Keratinocyte (primary cell): Measurements from ENCODE around the gene TMEM123. TPM values are rescaled to one million over a fixed set of nuclear protein-coding genes. Genes with fewer than 3 reads are reported as not detected.

Source experiments
- DNase-seq: peaks from one replicate; pipeline ENCODE4 v3.0.0-alpha.2; 2011; ENCODE audit warnings: low read depth, missing footprints, low spot score
- FAIRE-seq: peaks from 2 replicates; lab custom pipeline; 2011; peaks lifted over from hg19 to GRCh38; lab: Jason Lieb, UNC
- H2AFZ ChIP-seq: 2 replicates; pipeline ENCODE4 v1.6.0; 2012; ENCODE audit warnings: low read length, control low read depth, inconsistent platforms; ENCODE audit not compliant: control insufficient read depth
- H3K27ac ChIP-seq: 2 replicates; pipeline ENCODE4 v1.5.1; 2011; ENCODE audit warnings: low read length; ENCODE audit not compliant: control insufficient read depth, insufficient read depth
- H3K27me3 ChIP-seq: 3 replicates; pipeline ENCODE4 v1.6.0; 2011; ENCODE audit warnings: low read length; ENCODE audit not compliant: control insufficient read depth, insufficient read depth; ENCODE audit errors: extremely low read depth
- H3K36me3 ChIP-seq, 2 experiments: 2 replicates in 1 of 2; 3 replicates in 1 of 2; pipeline ENCODE4 v1.5.1; 2011; ENCODE audit warnings: low read length in 2 of 2, mild to moderate bottlenecking in 1 of 2; ENCODE audit not compliant: control insufficient read depth in 2 of 2, insufficient read depth in 2 of 2; ENCODE audit errors: extremely low read depth in 1 of 2
- H3K4me1 ChIP-seq: 3 replicates; pipeline ENCODE4 v1.5.1; 2011; ENCODE audit warnings: low read length; ENCODE audit not compliant: control insufficient read depth, insufficient read depth; ENCODE audit errors: extremely low read depth
- H3K4me2 ChIP-seq: 3 replicates; pipeline ENCODE4 v1.6.0; 2011; ENCODE audit warnings: low read depth, low read length; ENCODE audit not compliant: control insufficient read depth, insufficient read depth; ENCODE audit errors: extremely low read depth
- H3K4me3 ChIP-seq, 3 experiments: fragments of 200-600 bp in 1 of 3; sonication (generic) in 1 of 3; 2 replicates in 2 of 3; 3 replicates in 1 of 3; pipeline ENCODE4 v1.5.1; 2011 to 2016; ENCODE audit warnings: low read length in 3 of 3, mild to moderate bottlenecking in 3 of 3, control low read depth in 2 of 3, inconsistent platforms in 1 of 3, low read depth in 1 of 3, mixed read lengths in 1 of 3, mixed run types in 1 of 3, moderate library complexity in 1 of 3; ENCODE audit not compliant: control insufficient read depth in 2 of 3, insufficient read depth in 2 of 3; ENCODE audit errors: extremely low read depth in 1 of 3
- H3K79me2 ChIP-seq: 2 replicates; pipeline ENCODE4 v1.6.0; 2012; ENCODE audit warnings: low read length; ENCODE audit not compliant: control insufficient read depth, insufficient read depth
- H3K9ac ChIP-seq: 3 replicates; pipeline ENCODE4 v1.6.0; 2011; ENCODE audit warnings: low read length; ENCODE audit not compliant: control insufficient read depth, insufficient read depth; ENCODE audit errors: extremely low read depth
- H3K9me1 ChIP-seq: 3 replicates; pipeline ENCODE4 v1.6.0; 2011; ENCODE audit warnings: low read length; ENCODE audit not compliant: control insufficient read depth, insufficient read depth; ENCODE audit errors: extremely low read depth
- H3K9me3 ChIP-seq: 2 replicates; pipeline ENCODE4 v1.5.1; 2012; ENCODE audit warnings: low read depth, low read length; ENCODE audit not compliant: control insufficient read depth
- H4K20me1 ChIP-seq: 3 replicates; pipeline ENCODE4 v1.6.0; 2011; ENCODE audit warnings: low read length; ENCODE audit not compliant: control insufficient read depth, insufficient read depth; ENCODE audit errors: extremely low read depth
- CTCF ChIP-seq, 3 experiments: IDR thresholded peaks in 1 of 3; conservative IDR thresholded peaks in 1 of 3; optimal IDR thresholded peaks in 1 of 3; 2 replicates in 2 of 3; 3 replicates in 1 of 3; pipeline versions ENCODE3 to v1.5.1; 2011; ENCODE audit warnings: low read length in 3 of 3, mild to moderate bottlenecking in 3 of 3, moderate library complexity in 2 of 3, control low read depth in 1 of 3, inconsistent platforms in 1 of 3; ENCODE audit not compliant: insufficient read depth in 2 of 3; ENCODE audit errors: extremely low read depth in 1 of 3
- EZH2 ChIP-seq: IDR thresholded peaks from one replicate; pipeline ENCODE4 v1.6.1; 2012; ENCODE audit warnings: inconsistent platforms, mild to moderate bottlenecking, low read length, moderate library complexity
- dilution Hi-C: fragments of 300-500 bp; cut with MboI; formaldehyde crosslinking; loops from one replicate; pipeline ENCODE4 v1.7.0; 2020; ENCODE audit warnings: low sequenced_read_pairs; ENCODE audit not compliant: extremely low pct_ligation_motif_present
- polyA plus RNA-seq, 5 experiments: library from polyadenylated mRNA; depleted of rRNA in 3 of 5; stranded (reverse) in 3 of 5; stranded (forward) in 1 of 5; unstranded in 1 of 5; fragments of >200 nt; gene quantifications; 1 replicate in 1 of 5; 2 replicates in 3 of 5; 3 replicates in 1 of 5; pipeline versions ENCODE4 v1.2.1 to v1.2.3, GENCODE V29; 2011 to 2012; ENCODE audit warnings: missing spikeins in 2 of 5, low read depth in 1 of 5, low replicate concordance in 1 of 5

TMEM123 gene
- polyA plus RNA-seq, 1 donor (not counting 4 experiments of a cell fraction or from before 2014, with no cell fraction given), result 408 TPM

- DNase-seq (no peak), FAIRE-seq (no peak)
- H3K9me1 ChIP-seq, result no peaks in the 10 kb centered on the region
- no peak for TF ChIP-seq CTCF (optimal IDR thresholded peaks at IDR 0.05 in 1 of 3, IDR thresholded peaks at IDR 0.05 in 1 of 3, conservative IDR thresholded peaks at IDR 0.05 in 1 of 3; ENCODE audit: extremely low read depth in 1 of 3, insufficient read depth in 2 of 3, low read length in 3 of 3)
- no peak for TF ChIP-seq EZH2
- no peaks in the 10 kb centered on the region for H3K36me3 ChIP-seq
- no peak overlapping the region for H3K27ac ChIP-seq
- H3K79me2 ChIP-seq, result no peaks in the 10 kb centered on the region
- H3K9ac ChIP-seq, result no peak overlapping the region
- no peaks in the 10 kb centered on the region for H3K9me3 ChIP-seq
- H3K4me1 ChIP-seq, result peaks cover 12% of the 10 kb centered on the region
- dilution Hi-C loops, result no loop called here
- no peak overlapping the region for H3K4me2 ChIP-seq
- no peak overlapping the region for H3K4me3 ChIP-seq
- H3K27me3 ChIP-seq, result no peaks in the 10 kb centered on the region
- H2AFZ ChIP-seq, result no peak overlapping the region
- H4K20me1 ChIP-seq, result no peaks in the 10 kb centered on the region
These were observed 11.5 kb upstream of the TMEM123 start for GRCh38 chr11:102464037-102464436.

GRCh38 chr11:102462610-102463009, 10.0 kb upstream of the TMEM123 start:
- H3K9ac ChIP-seq, result no peak overlapping the region
- no peaks in the 10 kb centered on the region for H3K27me3 ChIP-seq
- FAIRE-seq, result no peak
- H3K36me3 ChIP-seq, result no peaks in the 10 kb centered on the region
- no peaks in the 10 kb centered on the region for H3K9me3 ChIP-seq
- no peak for DNase-seq
- dilution Hi-C loops, result no loop called here
- H4K20me1 ChIP-seq, result no peaks in the 10 kb centered on the region
- H3K9me1 ChIP-seq, result no peaks in the 10 kb centered on the region
- no peaks in the 10 kb centered on the region for H3K79me2 ChIP-seq
- no peak overlapping the region for H3K4me2 ChIP-seq
- no peak overlapping the region for H3K27ac ChIP-seq
- no peak for TF ChIP-seq CTCF (optimal IDR thresholded peaks at IDR 0.05 in 1 of 3, IDR thresholded peaks at IDR 0.05 in 1 of 3, conservative IDR thresholded peaks at IDR 0.05 in 1 of 3; ENCODE audit: extremely low read depth in 1 of 3, insufficient read depth in 2 of 3, low read length in 3 of 3)
- H3K4me3 ChIP-seq, result no peak overlapping the region
- H3K4me1 ChIP-seq, result peaks cover 8% of the 10 kb centered on the region
- no peak overlapping the region for H2AFZ ChIP-seq
